OCI-LY7 (cell line): Measurements from ENCODE around the gene TCP11L2. TPM values are rescaled to one million over a fixed set of nuclear protein-coding genes. Genes with fewer than 3 reads are reported as not detected.

ENCODE experiments used
- BruUV-seq: library from RNA; stranded (reverse); fragments of 400-500 nt; replicated peaks from 2 replicates; lab custom pipeline; 2021; lab: Mats Ljungman, UMichigan
- CTCF ChIA-PET: fragments of 300-600 bp; sonication (Branson Sonifier 250); formaldehyde crosslinking; loops from one replicate; lab custom pipeline; 2022; ENCODE audit warnings: antibody characterized with exemption; ENCODE audit not compliant: unreplicated experiment; lab: Charles Lee
- POLR2A ChIA-PET: fragments of 300-600 bp; sonication (Branson Sonifier 250); formaldehyde crosslinking; loops from one replicate; lab custom pipeline; 2022; ENCODE audit warnings: antibody characterized with exemption; lab: Charles Lee
- DNase-seq: peaks from one replicate; pipeline ENCODE4 v3.0.0-alpha.2; 2015; ENCODE audit warnings: low spot score
- H2AFZ ChIP-seq: fragments of 200-600 bp; sonication (generic), shearing (Covaris generic); 2 replicates; pipeline ENCODE4 v1.6.1; 2014; ENCODE audit warnings: mild to moderate bottlenecking, antibody characterized with exemption, low read length, moderate library complexity
- H3K27ac ChIP-seq: fragments of 200-600 bp; sonication (generic); 2 replicates; pipeline ENCODE4 v1.5.1; 2014; ENCODE audit warnings: mixed run types, low read depth, mild to moderate bottlenecking, moderate library complexity, low read length, inconsistent platforms; ENCODE audit not compliant: poor library complexity, severe bottlenecking
- H3K36me3 ChIP-seq: fragments of 200-600 bp; sonication (generic); 2 replicates; pipeline ENCODE4 v1.6.1; 2014; ENCODE audit warnings: mild to moderate bottlenecking, antibody characterized with exemption, low read length, moderate library complexity, mixed read lengths; ENCODE audit not compliant: insufficient read depth
- H3K4me1 ChIP-seq: fragments of 200-600 bp; sonication (generic); 2 replicates; pipeline ENCODE4 v1.5.1; 2014; ENCODE audit warnings: mild to moderate bottlenecking, low read length; ENCODE audit not compliant: insufficient read depth, poor library complexity, severe bottlenecking
- H3K4me2 ChIP-seq: fragments of 200-600 bp; sonication (generic); 2 replicates; pipeline ENCODE4 v1.6.1; 2014; ENCODE audit warnings: mild to moderate bottlenecking, low read length
- H3K4me3 ChIP-seq: fragments of 200-600 bp; sonication (generic); 2 replicates; pipeline ENCODE4 v1.5.1; 2014; ENCODE audit warnings: mild to moderate bottlenecking, low read depth, low read length; ENCODE audit not compliant: poor library complexity, severe bottlenecking
- H3K79me2 ChIP-seq: fragments of 200-600 bp; sonication (generic); 2 replicates; pipeline ENCODE4 v1.6.1; 2016; ENCODE audit warnings: low read depth, mild to moderate bottlenecking, low read length, moderate library complexity, mixed read lengths; ENCODE audit not compliant: insufficient read depth
- H3K9me2 ChIP-seq: fragments of 200-600 bp; sonication (generic); 2 replicates; pipeline ENCODE4 v1.6.1; 2016; ENCODE audit warnings: mild to moderate bottlenecking, low read length, mixed read lengths; ENCODE audit not compliant: insufficient read depth
- H3K9me3 ChIP-seq: fragments of 200-600 bp; sonication (generic); 2 replicates; pipeline ENCODE4 v1.6.1; 2014; ENCODE audit warnings: mild to moderate bottlenecking, mixed run types, low read length, mixed read lengths
- H4K20me1 ChIP-seq: fragments of 200-600 bp; sonication (generic); 2 replicates; pipeline ENCODE4 v1.6.1; 2014; ENCODE audit warnings: mild to moderate bottlenecking, antibody characterized with exemption, low read length, moderate library complexity, mixed read lengths; ENCODE audit not compliant: insufficient read depth
- EZH2phosphoT487 ChIP-seq: fragments of 200-600 bp; sonication (generic); IDR thresholded peaks from 2 replicates; pipeline ENCODE4 v1.6.1; 2018; ENCODE audit warnings: low read depth, borderline replicate concordance, mild to moderate bottlenecking, mixed run types, antibody characterized with exemption, low read length, moderate library complexity, mixed read lengths
- intact Hi-C: fragments of 100-400 bp; cut with micrococcal nuclease; formaldehyde crosslinking; loops from one replicate; pipeline ENCODE4 v1.10.0; 2022; ENCODE audit not compliant: unreplicated experiment
- total RNA-seq, 2 experiments: library from RNA; depleted of rRNA in 1 of 2; stranded (reverse); fragments of >200 nt in 1 of 2; shearing (Covaris generic) in 1 of 2; gene quantifications; 2 replicates each; pipeline ENCODE4 v1.2.3, GENCODE V29; 2014 to 2022
- TF ChIP-seq, protein P1 (sequence below): fragments of 200-600 bp; sonication (generic); conservative IDR thresholded peaks from 2 replicates; pipeline ENCODE4 v1.5.1; 2014; ENCODE audit warnings: mild to moderate bottlenecking, antibody characterized with exemption, low read length, moderate library complexity, mixed read lengths

TCP11L2 gene
- total RNA-seq, 2 experiments from 2014 or later, result 1.8 to 9.8 TPM

DNA sequence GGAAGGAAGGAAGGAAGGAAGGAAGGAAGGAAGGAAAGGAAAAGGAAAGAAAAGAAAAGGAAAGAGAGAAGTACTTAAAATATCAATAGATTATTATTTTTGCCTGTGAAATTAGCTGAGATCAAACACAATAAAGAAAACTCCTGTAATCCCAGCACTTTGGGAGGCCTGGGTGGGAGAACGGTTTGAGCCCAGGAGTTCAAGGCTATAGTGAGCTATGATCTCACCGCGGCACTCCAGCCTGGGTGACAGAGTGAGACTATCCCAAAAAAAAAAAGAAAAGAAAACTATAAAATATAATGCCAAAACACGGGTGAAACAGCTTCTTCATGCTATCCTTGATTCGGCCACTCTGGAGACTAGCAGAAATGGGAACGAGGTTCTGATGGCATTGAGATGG is 28.5 kb upstream of the TCP11L2 start:
- Histone ChIP-seq H3K36me3 (no peaks in the 10 kb centered on the region), H4K20me1 (no peaks in the 10 kb centered on the region), H3K9me3 (no peaks in the 10 kb centered on the region), H3K4me2 (no peak overlapping the region), H3K9me2 (no peaks in the 10 kb centered on the region), H3K4me3 (no peak overlapping the region), H3K79me2 (no peaks in the 10 kb centered on the region), H2AFZ (no peak overlapping the region), H3K27ac (no peak overlapping the region), H3K4me1 (peaks cover 20% of the 10 kb centered on the region)
- CTCF ChIA-PET, result no interaction called here
- no peak for DNase-seq
- no TSS peak for BruUV-seq
- no peak for TF ChIP-seq EZH2phosphoT487
- POLR2A ChIA-PET, result interaction anchor here (0.6 to 0.7 kb wide), 2 partner anchors 13 to 53 kb away, joined by 3 read pairs; no protein-coding TSS in a partner anchor
- intact Hi-C loops, result no loop called here

DNA sequence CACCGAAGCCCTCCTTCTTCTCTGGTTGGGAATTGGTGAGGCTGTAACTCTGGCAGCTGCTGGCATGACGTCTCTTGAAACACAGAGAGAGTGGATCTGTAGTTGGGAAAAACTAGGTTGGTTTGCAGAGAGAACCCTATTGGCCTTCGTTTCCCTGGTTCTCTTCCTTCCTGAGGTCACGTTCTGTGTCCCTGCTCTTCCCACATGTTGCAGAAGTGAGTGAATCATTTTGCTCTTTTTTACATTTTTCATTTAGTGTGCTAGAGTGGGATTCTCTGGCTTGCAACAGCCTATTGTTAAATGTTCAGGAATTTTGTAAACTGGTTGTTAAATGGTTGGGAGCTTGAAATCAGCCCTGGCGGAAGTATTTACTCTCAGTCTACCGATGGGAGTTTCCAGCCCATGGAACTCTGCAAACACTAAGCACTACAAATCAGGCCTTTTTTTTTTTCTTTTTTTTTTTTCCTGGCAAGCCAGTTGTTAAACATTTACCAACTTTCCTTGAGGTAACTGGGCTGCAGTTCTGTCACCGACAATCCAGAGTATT is 27.9 kb upstream of the TCP11L2 start:
- BruUV-seq, result no TSS peak
- Histone ChIP-seq H3K4me1 (peaks cover 20% of the 10 kb centered on the region), H3K79me2 (no peaks in the 10 kb centered on the region), H3K27ac (no peak overlapping the region), H3K4me3 (no peak overlapping the region), H3K9me2 (no peaks in the 10 kb centered on the region), H4K20me1 (no peaks in the 10 kb centered on the region), H3K36me3 (no peaks in the 10 kb centered on the region), H3K9me3 (no peaks in the 10 kb centered on the region), H2AFZ (no peak overlapping the region), H3K4me2 (no peak overlapping the region)
- intact Hi-C loops, result no loop called here
- no peak for DNase-seq
- ChIA-PET POLR2A (interaction anchor here (1.4 kb wide), 1 partner anchor 42 kb away, joined by 5 read pairs; no protein-coding TSS in a partner anchor), CTCF (no interaction called here)
- TF ChIP-seq, protein P1, sequence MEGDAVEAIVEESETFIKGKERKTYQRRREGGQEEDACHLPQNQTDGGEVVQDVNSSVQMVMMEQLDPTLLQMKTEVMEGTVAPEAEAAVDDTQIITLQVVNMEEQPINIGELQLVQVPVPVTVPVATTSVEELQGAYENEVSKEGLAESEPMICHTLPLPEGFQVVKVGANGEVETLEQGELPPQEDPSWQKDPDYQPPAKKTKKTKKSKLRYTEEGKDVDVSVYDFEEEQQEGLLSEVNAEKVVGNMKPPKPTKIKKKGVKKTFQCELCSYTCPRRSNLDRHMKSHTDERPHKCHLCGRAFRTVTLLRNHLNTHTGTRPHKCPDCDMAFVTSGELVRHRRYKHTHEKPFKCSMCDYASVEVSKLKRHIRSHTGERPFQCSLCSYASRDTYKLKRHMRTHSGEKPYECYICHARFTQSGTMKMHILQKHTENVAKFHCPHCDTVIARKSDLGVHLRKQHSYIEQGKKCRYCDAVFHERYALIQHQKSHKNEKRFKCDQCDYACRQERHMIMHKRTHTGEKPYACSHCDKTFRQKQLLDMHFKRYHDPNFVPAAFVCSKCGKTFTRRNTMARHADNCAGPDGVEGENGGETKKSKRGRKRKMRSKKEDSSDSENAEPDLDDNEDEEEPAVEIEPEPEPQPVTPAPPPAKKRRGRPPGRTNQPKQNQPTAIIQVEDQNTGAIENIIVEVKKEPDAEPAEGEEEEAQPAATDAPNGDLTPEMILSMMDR, result no peak
- no peak for TF ChIP-seq EZH2phosphoT487

DNA sequence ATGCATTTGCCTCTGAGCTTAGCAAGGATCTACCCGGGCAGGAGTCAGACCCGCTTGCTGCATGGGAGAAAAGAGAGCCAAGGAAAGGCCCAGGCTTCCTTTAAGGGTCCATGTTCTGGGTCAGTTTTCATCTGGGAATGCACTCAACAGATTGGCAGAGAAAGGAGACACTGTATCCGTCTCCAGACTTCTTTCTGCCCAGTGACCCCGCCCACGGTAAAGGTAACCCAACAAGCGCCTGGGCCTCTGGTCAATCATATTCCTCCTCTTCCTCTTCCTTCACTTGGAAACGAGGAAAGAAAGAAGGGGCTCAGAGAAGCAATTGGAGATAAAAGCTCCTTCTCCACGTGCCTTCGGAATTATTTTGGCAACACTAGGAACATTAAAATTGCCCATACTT is 27.1 kb upstream of the TCP11L2 start:
- CTCF ChIA-PET, result no interaction called here
- no peaks in the 10 kb centered on the region for H3K9me3 ChIP-seq
- POLR2A ChIA-PET, result interaction anchor here (1.0 to 1.8 kb wide), 3 partner anchors 24 to 43 kb away, joined by 3 to 5 read pairs (median 4); no protein-coding TSS in a partner anchor
- no peaks in the 10 kb centered on the region for H4K20me1 ChIP-seq
- TF ChIP-seq, protein P1, result no peak
- TF ChIP-seq EZH2phosphoT487, result no peak
- H3K4me1 ChIP-seq, result peaks cover 20% of the 10 kb centered on the region
- no peak for DNase-seq
- intact Hi-C loops, result no loop called here
- no TSS peak for BruUV-seq
- H3K36me3 ChIP-seq, result no peaks in the 10 kb centered on the region
- H2AFZ ChIP-seq, result no peak overlapping the region; the same call in 1 of the 2 replicates
- H3K4me2 ChIP-seq, result peak overlapping the region; percentile 28
- H3K27ac ChIP-seq, result no peak overlapping the region
- H3K4me3 ChIP-seq, result no peak overlapping the region
- no peaks in the 10 kb centered on the region for H3K9me2 ChIP-seq
- H3K79me2 ChIP-seq, result no peaks in the 10 kb centered on the region
